Measurements from ENCODE around the gene CXXC5.
A peak's percentile ranks its signal among the peaks of the same experiment; 100 is the strongest.

CXXC5 gene

DNA sequence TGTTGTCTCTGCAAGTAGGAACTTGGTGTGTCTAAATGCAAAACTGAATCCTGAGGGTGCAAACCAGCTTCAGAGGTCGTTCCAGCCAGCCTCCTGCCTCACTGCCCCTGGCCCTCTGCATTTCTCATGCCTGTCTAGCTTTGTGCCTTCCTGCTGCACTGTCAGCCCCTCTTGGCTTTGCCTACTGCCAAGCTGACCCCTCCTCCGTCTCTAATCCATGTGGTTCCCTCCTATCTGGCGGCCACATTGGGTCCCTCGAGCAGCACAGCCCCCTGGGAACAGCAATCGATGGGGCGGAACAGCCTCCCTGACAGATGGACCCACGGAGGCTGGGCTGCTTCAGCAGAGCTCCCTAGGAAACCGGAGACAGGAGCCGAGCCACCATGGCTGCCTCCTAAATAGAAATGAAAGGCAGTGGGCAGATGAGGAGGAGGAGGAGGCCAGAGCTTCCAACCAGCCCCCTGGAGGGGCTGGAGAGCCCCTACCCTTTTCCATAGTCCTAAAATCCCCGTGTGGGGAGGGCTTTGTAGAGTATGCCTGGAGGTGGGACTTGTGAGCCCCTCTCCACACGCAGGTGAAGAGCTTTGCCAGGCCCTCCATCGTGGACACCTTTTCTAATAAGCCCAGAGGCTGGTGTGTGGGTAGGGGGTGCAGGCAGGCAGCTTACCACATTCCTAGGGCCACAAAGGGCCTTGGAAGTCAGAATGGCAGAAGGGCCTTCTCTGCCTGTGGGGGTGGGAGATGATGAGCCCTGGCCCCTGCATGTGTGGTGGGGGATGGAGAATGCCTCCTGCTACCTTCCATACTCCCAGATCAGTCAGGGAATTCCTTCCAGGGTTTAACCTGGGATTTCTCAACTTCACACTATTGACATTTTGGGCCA lies 9.2 kb upstream of the CXXC5 start:
- DNase-seq (ENCODE audit: low spot score) = peak; percentile 59

- peak; percentile 47 for DNase-seq (ENCODE audit: low spot score)
These were observed 8.3 kb upstream of the CXXC5 start for GRCh38 chr5:139639619-139640380.

- DNase-seq (ENCODE audit: low spot score) = peak; percentile 46
These were observed 7.6 kb upstream of the CXXC5 start for GRCh38 chr5:139640421-139641115.

DNA sequence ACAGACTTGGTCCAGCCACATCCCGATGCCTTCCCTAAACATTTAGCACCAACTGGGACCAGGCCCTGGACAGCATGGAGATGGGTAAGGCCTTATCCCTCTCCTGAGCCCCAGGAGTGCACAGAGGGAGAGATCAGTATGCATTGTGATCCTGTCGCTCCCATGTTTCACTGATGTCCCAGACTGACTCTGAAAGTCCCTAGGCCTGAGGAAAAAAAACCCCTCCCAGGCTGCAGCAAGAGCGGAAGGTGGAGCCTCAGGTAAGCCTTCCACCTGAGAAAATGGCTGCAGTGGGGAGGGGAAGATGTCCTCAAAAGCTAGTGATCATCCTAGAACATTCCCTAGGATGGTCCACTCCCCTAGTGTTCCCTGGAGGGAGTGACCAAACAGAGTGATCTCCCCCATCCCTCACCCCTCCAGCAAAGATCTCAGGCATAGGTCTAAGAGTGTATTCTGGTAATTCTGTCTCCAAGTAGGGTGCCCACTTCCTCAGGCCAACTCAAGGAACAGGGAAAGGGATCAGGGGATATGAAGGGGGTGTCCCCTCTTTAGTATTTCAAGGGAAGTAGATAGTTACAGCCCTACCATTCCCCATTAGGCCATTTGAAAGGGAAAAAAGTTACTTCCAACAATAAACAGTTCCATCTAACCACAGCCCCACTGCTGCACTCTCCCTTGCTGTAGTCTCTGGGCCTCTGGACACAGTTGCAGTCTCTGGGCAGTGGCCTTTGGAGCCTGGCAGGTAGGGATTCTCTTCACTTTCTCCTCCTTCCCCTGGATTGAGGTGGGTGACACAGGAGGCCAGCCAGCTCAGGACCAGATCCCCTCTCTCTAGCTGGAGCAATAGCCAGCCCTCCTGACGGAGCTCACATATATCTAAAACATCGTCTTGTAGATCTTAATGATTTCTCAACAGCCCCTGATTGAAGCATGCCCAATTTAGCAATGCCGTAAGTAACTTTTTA lies 6.8 kb upstream of the CXXC5 start:
- DNase-seq (ENCODE audit: low spot score) = no peak

GRCh38 chr5:139642213-139642612 lies 5.9 kb upstream of the CXXC5 start:
- DNase-seq (ENCODE audit: low spot score) = peak; percentile 26

- DNase-seq (ENCODE audit: low spot score) = peak; percentile 48
These were observed 5.0 kb upstream of the CXXC5 start for GRCh38 chr5:139642891-139643871.

DNA sequence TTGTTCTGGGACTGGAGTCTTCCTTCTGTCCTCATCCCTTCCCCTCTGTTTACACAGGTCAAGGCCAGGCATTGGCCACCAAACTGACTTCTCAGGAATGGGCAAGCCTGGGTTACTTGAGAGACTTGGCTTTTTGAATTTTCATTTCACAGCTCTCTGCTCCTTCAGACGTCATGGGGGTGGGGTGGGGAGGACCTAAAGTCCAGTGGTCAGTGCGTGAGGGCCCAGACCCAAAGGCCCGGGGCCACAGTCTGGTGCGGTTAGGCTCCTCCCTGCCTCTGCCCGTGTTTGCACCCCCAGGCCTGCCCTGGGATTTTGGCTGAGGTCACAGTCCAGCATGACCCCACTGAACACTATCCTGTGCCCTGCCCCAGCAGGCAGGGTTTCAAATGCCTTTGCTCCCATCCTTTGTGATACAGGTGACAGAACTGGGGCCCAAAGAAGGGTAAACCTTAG lies 4.1 kb upstream of the CXXC5 start:
- peak; percentile 41 for DNase-seq (ENCODE audit: low spot score)

DNA sequence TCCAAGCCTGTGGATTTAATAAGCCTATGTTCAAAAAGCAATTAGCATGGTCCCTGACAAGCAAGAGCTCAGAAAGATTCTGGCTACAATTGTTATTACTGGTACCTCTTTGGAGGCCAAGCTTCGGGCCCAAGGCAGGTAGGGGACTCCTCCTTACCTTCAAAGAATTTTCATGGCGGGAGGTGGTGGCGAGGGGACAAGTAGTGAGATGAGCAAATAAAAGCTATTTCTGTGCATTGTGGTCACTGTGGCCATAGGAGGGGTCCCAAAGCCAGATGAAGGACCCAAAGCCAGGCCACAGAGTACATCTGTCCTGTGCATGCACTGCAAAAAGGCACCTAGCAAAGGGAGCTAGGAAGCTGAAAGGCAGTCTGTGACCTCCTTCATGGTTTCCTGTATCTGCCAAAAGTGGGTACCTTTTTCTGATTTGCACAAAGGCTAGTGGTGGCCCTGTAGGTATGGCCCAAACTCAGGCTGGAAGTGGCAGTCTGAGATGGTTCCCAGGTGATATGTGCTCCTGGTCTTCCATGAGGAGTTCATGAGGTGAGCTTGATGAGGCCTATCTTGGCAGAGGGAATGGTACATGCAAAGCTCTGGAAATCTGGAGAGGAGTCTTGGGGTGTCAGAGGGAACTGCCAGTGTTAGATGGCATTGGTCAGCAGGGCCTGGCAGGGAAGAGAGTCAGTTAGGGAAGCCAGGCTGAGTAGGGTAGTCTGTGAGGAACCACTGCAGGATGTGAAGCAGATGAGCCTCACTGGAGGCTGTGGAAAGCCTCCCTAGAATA lies 3.3 kb upstream of the CXXC5 start:
- peak; percentile 32 for DNase-seq (ENCODE audit: low spot score)

- peak; percentile 41 for DNase-seq (ENCODE audit: low spot score)
These were observed 2.7 kb upstream of the CXXC5 start for GRCh38 chr5:139645430-139645871.

GRCh38 chr5:139646111-139646510 lies 2.0 kb upstream of the CXXC5 start:
- peak; percentile 25 for DNase-seq (ENCODE audit: low spot score)

DNA sequence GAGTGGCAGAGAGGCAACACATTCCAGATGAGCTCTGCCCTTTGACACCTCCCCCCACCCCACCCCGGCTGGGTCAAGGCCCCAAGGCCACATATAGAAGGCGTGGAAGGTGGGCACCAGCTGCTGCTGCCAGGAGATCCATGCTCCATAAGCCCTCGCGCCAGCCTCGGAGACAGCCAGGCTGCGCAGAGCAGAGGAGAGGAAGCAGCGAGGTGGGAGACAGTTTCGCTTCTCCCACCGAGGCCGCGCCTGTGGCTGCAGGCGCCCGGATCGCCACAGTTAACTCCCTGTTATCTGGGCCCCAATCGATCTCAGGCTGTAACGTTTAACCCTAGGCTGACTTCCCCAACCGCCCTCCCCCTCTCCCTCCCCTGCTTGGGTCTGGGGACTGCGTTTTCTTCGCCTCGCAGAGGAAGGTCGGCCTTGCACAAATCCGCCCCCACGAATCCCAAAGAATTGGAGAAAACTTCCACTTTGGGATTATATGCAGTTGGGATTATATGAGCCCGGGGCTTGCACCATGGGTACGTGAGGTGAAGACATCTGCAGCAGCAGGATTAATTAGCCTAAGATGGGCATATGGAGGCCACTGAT lies 1.1 kb upstream of the CXXC5 start:
- peak; percentile 66 for DNase-seq (ENCODE audit: low spot score)

DNA sequence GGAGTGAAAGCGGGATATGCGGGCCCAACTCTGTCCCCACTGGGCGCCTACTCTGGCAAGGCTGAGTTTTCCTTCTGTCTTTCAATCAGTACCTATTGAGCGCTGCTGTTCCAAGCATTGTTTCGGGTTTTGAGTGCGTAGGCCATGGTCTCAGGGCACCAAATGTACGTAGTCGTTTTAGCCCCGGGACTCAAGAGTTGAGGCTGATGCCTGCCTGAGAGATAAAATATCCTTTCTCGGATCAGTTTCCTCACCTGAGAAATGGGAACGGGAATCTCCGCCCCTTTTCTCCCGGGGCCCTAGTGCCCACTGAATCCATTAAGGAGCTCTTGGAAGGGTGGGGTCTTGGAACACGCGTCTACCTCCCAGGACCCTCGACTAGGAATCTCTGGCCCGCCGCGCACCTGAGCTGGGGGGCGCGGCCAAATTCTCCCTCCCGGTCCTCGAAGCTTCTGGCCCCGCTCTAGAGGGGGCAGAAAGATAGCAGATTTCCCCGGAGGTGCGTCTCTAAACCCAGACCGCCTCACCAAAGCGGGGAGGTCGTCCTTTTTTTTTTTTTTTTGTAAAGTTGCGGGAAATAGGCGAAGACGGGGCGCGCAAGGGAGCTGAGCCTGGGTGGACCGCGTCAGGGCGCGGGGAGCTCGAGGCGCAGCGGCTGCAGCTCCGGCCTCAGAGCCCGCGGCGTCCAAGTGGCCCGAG lies 494 bp upstream of the CXXC5 start:
- DNase-seq (ENCODE audit: low spot score) = no peak

DNA sequence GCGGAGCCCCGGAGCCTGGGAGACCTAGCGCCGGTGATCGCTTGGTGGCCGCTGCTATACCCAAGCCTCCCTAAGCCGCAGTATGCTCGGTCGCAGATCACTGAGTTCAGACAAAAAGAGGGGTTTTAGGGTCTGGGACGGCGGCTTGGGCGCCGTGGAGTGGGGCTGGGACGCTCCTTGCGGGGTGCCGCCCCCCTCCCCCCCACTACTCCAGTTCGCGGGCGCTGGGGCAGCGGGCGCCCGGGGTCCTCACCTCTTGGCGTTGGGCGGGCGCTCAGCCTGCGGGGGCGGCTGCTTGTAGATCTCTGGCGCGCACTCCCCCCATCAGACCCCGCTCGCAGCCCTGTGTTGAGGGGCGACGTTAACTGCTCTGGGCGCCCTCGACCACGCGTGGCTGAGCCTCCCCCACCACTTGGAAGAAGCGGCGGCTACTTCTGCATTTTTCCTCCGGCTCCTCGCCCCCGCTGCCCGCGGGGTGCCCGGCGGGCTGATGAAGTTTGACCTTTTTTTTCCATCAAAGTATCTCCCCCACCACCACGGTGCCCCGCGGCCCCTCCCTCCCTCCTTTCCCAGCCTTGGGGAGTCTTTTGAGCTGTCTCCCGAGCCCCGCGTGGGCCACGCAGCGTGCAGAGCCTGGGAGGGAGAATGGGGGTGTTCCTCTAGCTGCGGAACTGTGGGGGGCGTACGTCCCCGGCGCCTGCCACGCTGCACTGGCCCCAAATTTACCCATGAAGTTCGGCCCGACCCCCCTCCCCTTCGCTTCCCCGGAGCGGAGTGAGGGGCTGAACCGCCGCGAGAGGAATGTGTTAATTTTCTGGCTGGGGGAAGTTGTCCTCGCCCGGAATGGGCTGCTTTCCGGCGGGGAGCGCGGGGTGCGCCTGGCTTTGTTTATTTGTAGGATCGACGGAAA lies 1.2 kb downstream of the CXXC5 start:
- no peak for DNase-seq (ENCODE audit: low spot score)

GRCh38 chr5:139650031-139650688 lies 2.0 kb downstream of the CXXC5 start:
- DNase-seq (ENCODE audit: low spot score) = peak; percentile 82

DNA sequence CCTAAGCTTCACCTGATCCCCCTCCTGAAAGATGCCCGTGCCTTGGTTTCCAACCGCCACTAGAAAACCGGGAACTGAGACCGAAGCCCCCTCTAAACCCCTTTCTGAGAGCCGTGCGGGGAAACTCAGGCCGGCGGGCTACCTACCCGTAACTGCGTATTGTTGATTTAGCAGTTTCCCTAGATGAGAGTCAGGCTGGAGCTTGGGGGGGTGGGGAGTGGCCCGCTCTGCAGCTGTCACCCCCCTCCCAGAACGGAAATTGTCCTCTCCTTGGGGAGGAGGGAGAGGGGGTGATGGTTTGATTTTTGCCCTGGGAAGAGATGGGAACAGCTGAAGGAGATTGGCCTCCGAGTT lies 2.5 kb downstream of the CXXC5 start:
- DNase-seq (ENCODE audit: low spot score) = no peak

GRCh38 chr5:139651043-139651834 lies 3.1 kb downstream of the CXXC5 start:
- peak; percentile 83 for DNase-seq (ENCODE audit: low spot score)

Measured in ecto neural progenitor cell (in vitro differentiated cells).